DMS153 treated with DMSO at 0.1 percent for 48 hours (cell line): ENCODE results near the gene NCOA3.

ENCODE experiments used
- DNase-seq: peaks from one replicate; lab custom pipeline; 2025; ENCODE audit not compliant: unreplicated experiment; lab: John Stamatoyannopoulos, UW

Gene NCOA3

GRCh38 chr20:47703748-47704147 lies 202.1 kb downstream of the NCOA3 start:
- no peak for DNase-seq

- no peak for DNase-seq
Observed at GRCh38 chr20:47704746-47705496, 203.2 kb downstream of the NCOA3 start.

DNA sequence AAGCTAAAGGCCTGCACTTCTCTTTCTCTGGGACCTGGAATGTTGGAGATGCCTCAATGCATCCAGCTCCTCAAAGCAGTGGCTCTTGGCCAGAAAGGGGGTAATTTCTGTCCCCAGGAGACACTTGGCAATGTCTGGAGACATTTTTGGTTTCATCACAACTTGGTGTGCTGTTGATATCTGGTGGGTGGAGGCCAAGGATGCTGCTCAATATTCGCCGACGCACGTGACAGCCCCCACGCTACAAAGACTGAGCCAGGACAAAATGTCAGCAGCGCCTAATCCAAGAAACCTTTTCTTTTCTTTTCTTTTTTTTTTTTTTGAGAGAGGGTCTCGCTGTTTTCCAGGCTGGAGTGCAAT lies 203.8 kb downstream of the NCOA3 start:
- no peak for DNase-seq

- DNase-seq: no peak
Observed at GRCh38 chr20:47706345-47706744, 204.7 kb downstream of the NCOA3 start.
